Heart right ventricle (tissue), 16 donors: ENCODE data around the gene LETM1. TPM values are rescaled to one million over a fixed set of nuclear protein-coding genes. Genes with fewer than 3 reads are reported as not detected.

Source experiments
- ATAC-seq, 8 donors: fragments of 200-7000 bp; cut with Tn5 transposase; one replicate each; pipeline ENCODE4 v1.9.1; 2020; ENCODE audit warnings: mild to moderate bottlenecking in 8 of 8, moderate library complexity in 8 of 8, moderate number of reproducible peaks in 1 of 8
- DNase-seq, 2 donors: peaks; one replicate each; pipeline ENCODE4 v3.0.0-alpha.2; 2020
- H3K27ac ChIP-seq, 10 donors: fragments of 200-600 bp; sonication (generic) in 2 of 10; one replicate each; pipeline versions ENCODE4 v1.5.0 to v1.8.0; 2020 to 2022; ENCODE audit warnings: mild to moderate bottlenecking in 3 of 10
- H3K27me3 ChIP-seq, 7 donors: fragments of 200-600 bp; one replicate each; pipeline ENCODE4 v1.8.0; 2021 to 2022; ENCODE audit warnings: mild to moderate bottlenecking in 2 of 7
- H3K36me3 ChIP-seq, 9 donors: fragments of 200-600 bp; sonication (generic) in 1 of 9; one replicate each; pipeline versions ENCODE4 v1.5.0 to v1.8.0; 2020 to 2022; ENCODE audit warnings: mild to moderate bottlenecking in 2 of 9
- H3K4me1 ChIP-seq, 9 donors: fragments of 200-600 bp; sonication (generic) in 1 of 9; one replicate each; pipeline versions ENCODE4 v1.5.0 to v1.8.0; 2020 to 2022; ENCODE audit warnings: mild to moderate bottlenecking in 4 of 9
- H3K4me3 ChIP-seq, 10 donors: fragments of 200-600 bp; sonication (generic) in 2 of 10; one replicate each; pipeline versions ENCODE4 v1.5.0 to v1.8.0; 2020 to 2022; ENCODE audit warnings: mild to moderate bottlenecking in 7 of 10, moderate library complexity in 2 of 10
- H3K9me3 ChIP-seq, 11 donors: fragments of 200-600 bp in 10 of 11; sonication (generic) in 2 of 11; one replicate each; pipeline versions ENCODE4 v1.5.0 to v1.8.0; 2013 to 2022; ENCODE audit warnings: mild to moderate bottlenecking in 2 of 11, control low read depth in 1 of 11, moderate library complexity in 1 of 11
- CTCF ChIP-seq, 9 donors: fragments of 200-600 bp; sonication (generic) in 2 of 9; IDR thresholded peaks; one replicate each; pipeline versions ENCODE4 v1.5.0 to v1.8.0; 2021 to 2022; ENCODE audit warnings: antibody characterized with exemption in 9 of 9, mild to moderate bottlenecking in 5 of 9, moderate library complexity in 1 of 9
- WGBS, 2 donors: extraction: QIAGEN DNeasy Blood & Tissue Kit; methylation state at CpG; one replicate each; pipeline ENCODE4 v1.1.7; 2013; ENCODE audit warnings: inconsistent platforms in 1 of 2; 5-methylcytosine and 5-hydroxymethylcytosine counted together
- intact Hi-C, 10 donors: fragments of 100-400 bp; cut with DNase I; formaldehyde crosslinking; loops; one replicate each; pipeline versions ENCODE4 v1.11.1 to v1.14.2; 2022
- polyA plus RNA-seq, 2 donors: library from polyadenylated mRNA; stranded (reverse); fragments of 200-250 nt; gene quantifications; one replicate each; pipeline ENCODE4 v1.2.3, GENCODE V29; 2013
- total RNA-seq, 10 donors: library from RNA; stranded (reverse); fragmentation: NEBNext Ultra II Directional in 3 of 10; extraction: Animal tissue kit (Norgen Biotek cat#: 25700) in 3 of 10; gene quantifications; one replicate each; pipeline versions ENCODE4 v1.2.1 to v1.2.4, GENCODE V29; 2021 to 2023
- donor health status: Arrhythmogenic right ventricular cardiomyopathy.
- donor health status: ischemic (EF 13 %, LVEDD 7.1; RV severe dilation, severe dysfunction).
- donor health status: healthy with polysubstance abuse.
- donor health status: DM: no; HTN: yes; CAD: no.
- donor health status: DM: no; HTN: no; CAD: no.
- donor health status: ischemic (EF 25% LVEDD 6.9; RV normal size, moderate dysfunction).
- donor health status: ischemic (EF 25% LVEDD 5.7; RV mildly dilated, moderate dysfunction).
- donor health status: healthy.
- donor health status: DM: yes; HTN: yes; CAD: no.
- donor health status: Ischemic cardiomyopathy.
- donor health status: ischemic (EF 35%, LVEDD 5.7; RV mildly dilated, moderate dysfunction).
- donor health status: nonischemic (EF 11% LVEDD 7.7; RV severe dilation, severe dysfunction).
- donor health status: DM: yes; HTN: yes; CAD: no.
- donor health status: PGD.
- donor health status: ischemic (EF 29% LVEDD 5.4; RV normal size, mild dysfunction).
- donor health status: nonischemic (EF 23%, LVEDD 6.1; RV moderate dilation, normal function).

LETM1 gene
- total and polyA plus RNA-seq, 12 donors = 23.4 to 53.1 (median 41.2) TPM

GRCh38 chr4:1841887-1842210 lies 14.1 kb downstream of the LETM1 start:
- DNase-seq (no peak), ATAC-seq (peak in 1 of 8 donors; percentile 12)
- WGBS, 2 donors = 88 to 89% methylated on average over 9 of the region's 9 CpGs
- no peaks in the 10 kb centered on the region for H3K27me3 ChIP-seq
- H3K36me3 ChIP-seq = peaks cover 0 to 95% (median 30%) of the 10 kb centered on the region in 9 donors
- intact Hi-C loops = loop anchor here in 1 of 10 donors (2.0 kb wide), 1 partner anchor 53 kb away; no protein-coding TSS in a partner anchor
- no peak overlapping the region for H3K4me3 ChIP-seq
- TF ChIP-seq CTCF (IDR thresholded peaks at IDR 0.05) = no peak
- H3K27ac ChIP-seq = no peak overlapping the region
- H3K4me1 ChIP-seq = peaks cover 0 to 27% (median 18%) of the 10 kb centered on the region in 9 donors
- H3K9me3 ChIP-seq = no peaks in the 10 kb centered on the region

DNA sequence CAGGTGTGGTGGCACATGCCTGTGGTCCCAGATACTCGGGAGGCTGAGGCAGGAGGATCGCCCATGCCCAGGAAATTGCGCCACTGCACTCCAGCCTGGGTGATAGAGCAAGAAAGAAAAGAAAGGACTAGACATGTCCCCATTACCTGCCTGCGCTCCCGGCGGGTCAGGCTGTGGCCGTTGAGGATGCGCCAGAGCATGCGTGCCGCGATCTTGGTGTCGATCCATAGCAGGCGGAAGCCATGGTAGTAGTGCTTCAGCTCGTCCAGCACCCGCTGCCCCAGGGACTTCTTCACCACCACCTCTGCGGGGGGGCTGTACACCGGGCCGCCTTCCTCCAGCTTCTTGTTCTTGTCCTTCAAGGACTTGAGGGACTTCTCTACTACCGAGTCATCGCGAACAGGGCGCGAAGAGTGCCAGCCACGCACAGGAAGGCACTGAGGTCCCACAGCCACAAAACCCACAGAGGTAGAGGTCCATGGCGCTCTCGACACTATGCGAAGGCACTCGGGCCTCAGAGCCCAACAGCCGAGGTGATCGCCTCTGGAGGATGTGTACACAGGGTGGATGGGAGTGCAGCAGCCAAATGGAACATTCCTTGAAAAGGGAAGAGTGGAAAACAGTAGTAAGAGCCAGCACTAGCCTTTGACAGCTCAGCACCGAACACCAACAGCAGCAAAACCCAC lies 14.6 kb downstream of the LETM1 start:
- H3K27me3 ChIP-seq = no peaks in the 10 kb centered on the region
- no peaks in the 10 kb centered on the region for H3K9me3 ChIP-seq
- DNase-seq (no peak), ATAC-seq (peak in 1 of 8 donors; percentile 24)
- TF ChIP-seq CTCF (IDR thresholded peaks at IDR 0.05) = no peak
- peaks cover 0 to 95% (median 30%) of the 10 kb centered on the region in 9 donors for H3K36me3 ChIP-seq
- intact Hi-C loops = no loop called here
- WGBS, 2 donors = 94 to 95% methylated on average over 31 of the region's 31 CpGs
- no peak overlapping the region for H3K4me3 ChIP-seq
- peaks cover 0 to 27% (median 18%) of the 10 kb centered on the region in 9 donors for H3K4me1 ChIP-seq
- H3K27ac ChIP-seq = no peak overlapping the region

DNA sequence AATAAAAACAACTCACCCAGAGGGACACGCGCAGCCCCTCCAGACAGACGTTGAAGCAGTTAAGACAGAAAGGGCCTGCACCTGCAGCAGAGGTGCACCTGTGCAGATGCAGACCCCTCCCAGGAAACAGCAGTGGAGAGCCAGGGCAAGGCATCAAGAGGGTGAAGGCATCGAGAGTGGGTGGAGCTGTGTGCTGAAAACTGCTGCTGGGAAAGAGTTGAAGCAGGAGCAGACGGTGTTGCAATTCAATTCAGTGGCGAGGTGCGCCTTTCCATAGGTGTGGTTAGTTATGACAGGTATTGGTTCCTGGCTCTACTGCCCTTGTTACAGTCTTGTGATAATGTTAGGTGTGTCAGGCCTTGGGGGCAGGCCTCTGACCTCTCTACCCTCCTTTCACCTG lies 16.7 kb downstream of the LETM1 start:
- Histone ChIP-seq H3K4me3 (no peak overlapping the region), H3K27me3 (no peaks in the 10 kb centered on the region), H3K9me3 (no peaks in the 10 kb centered on the region), H3K4me1 (peaks cover 0 to 23% (median 17%) of the 10 kb centered on the region in 9 donors), H3K36me3 (peaks cover 0 to 95% (median 48%) of the 10 kb centered on the region in 9 donors), H3K27ac (no peak overlapping the region)
- DNase-seq (no peak), ATAC-seq (no peak)
- TF ChIP-seq CTCF (IDR thresholded peaks at IDR 0.05) = no peak
- intact Hi-C loops = loop anchor here in 1 of 10 donors (10.0 kb wide), 1 partner anchor 56 kb away; no protein-coding TSS in a partner anchor
- 92 to 93% methylated on average over 7 of the region's 7 CpGs for WGBS, 2 donors

DNA sequence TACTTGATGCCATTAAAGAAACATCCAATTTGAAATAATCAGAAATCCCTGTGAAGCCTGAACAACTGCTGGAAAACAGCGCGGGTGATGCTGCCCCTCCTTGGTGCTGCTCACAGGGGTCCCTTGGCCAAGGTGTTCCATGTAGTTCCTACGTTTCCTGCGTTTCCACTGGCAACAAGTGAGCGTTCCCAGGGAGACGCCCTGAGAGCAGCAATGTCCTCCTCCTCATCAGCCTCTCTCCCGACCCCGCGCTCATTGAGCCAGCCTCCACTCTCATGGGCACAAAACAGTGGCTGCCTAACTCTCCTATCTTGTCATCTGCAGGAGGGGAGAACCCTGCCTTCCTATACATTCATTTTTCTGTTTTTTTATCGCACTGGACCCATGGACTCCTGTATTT lies 18.9 kb downstream of the LETM1 start:
- H3K4me3 ChIP-seq = no peak overlapping the region
- no peak overlapping the region for H3K27ac ChIP-seq
- peaks cover 3 to 99% (median 63%) of the 10 kb centered on the region in 9 donors for H3K36me3 ChIP-seq
- H3K4me1 ChIP-seq = peaks cover 0 to 1% (median 0%) of the 10 kb centered on the region in 9 donors
- 94% methylated on average over 10 of the region's 10 CpGs for WGBS, 2 donors
- no peaks in the 10 kb centered on the region for H3K27me3 ChIP-seq
- H3K9me3 ChIP-seq = no peaks in the 10 kb centered on the region
- TF ChIP-seq CTCF (IDR thresholded peaks at IDR 0.05) = no peak
- no peak for ATAC-seq
- intact Hi-C loops = loop anchor here in 1 of 10 donors (10.0 kb wide), 1 partner anchor 58 kb away; no protein-coding TSS in a partner anchor
- no peak for DNase-seq
